HepG2 (cell line): Measurements from ENCODE around the gene WWC1. TPM values are rescaled to one million over a fixed set of nuclear protein-coding genes. Genes with fewer than 3 reads are reported as not detected.

Experiments
- ATAC-seq: fragments of 200-7000 bp; cut with Tn5 transposase; 3 replicates; pipeline ENCODE4 v1.9.1; 2020; ENCODE audit warnings: mild to moderate bottlenecking, moderate library complexity
- BruUV-seq: library from RNA; stranded (reverse); fragments of 400-500 nt; replicated peaks from 2 replicates; lab custom pipeline; 2021; lab: Mats Ljungman, UMichigan
- CTCF ChIA-PET: fragments of 300-600 bp; formaldehyde crosslinking; extraction: SDS; loops from one replicate; lab custom pipeline; 2021; ENCODE audit warnings: low total read pairs, inconsistent platforms, low intra/inter-chr PET ratio; lab: Yijun Ruan, JAX
- POLR2A ChIA-PET: fragments of 350-600 bp; sonication (Branson Sonifier 250); formaldehyde crosslinking; loops from one replicate; lab custom pipeline; 2020; ENCODE audit warnings: antibody characterized with exemption, inconsistent platforms; lab: Yijun Ruan, JAX
- DNase-seq: peaks from one replicate; pipeline ENCODE4 v3.0.0-alpha.2; 2015; ENCODE audit warnings: low spot score
- FAIRE-seq: peaks from 3 replicates; lab custom pipeline; 2011; peaks lifted over from hg19 to GRCh38; lab: Jason Lieb, UNC
- H2AFZ ChIP-seq: one replicate; pipeline ENCODE4 v1.6.1; 2011; ENCODE audit warnings: low read length, inconsistent platforms
- H3K27ac ChIP-seq: fragments of 300-600 bp; 3 replicates; pipeline ENCODE4 v1.8.0; 2011; ENCODE audit warnings: mixed run types, mild to moderate bottlenecking, mixed read lengths, low read length, inconsistent platforms; ENCODE audit not compliant: insufficient read depth; ENCODE audit errors: extremely low read length
- H3K27me3 ChIP-seq, 2 experiments: fragments of 200-600 bp in 1 of 2; 2 replicates in 1 of 2; 3 replicates in 1 of 2; pipeline versions ENCODE4 v1.6.0 to v1.8.0; 2011; ENCODE audit warnings: low read length in 2 of 2, mild to moderate bottlenecking in 2 of 2, moderate library complexity in 2 of 2, inconsistent platforms in 1 of 2; ENCODE audit not compliant: insufficient read depth in 2 of 2, control insufficient read depth in 1 of 2
- H3K36me3 ChIP-seq, 2 experiments: fragments of 200-600 bp in 1 of 2; replicated peaks in 1 of 2; 2 replicates in 1 of 2; 3 replicates in 1 of 2; pipeline versions ENCODE4 v1.5.1 to v1.8.0; 2011; ENCODE audit warnings: low read length in 2 of 2, inconsistent platforms in 1 of 2; ENCODE audit not compliant: insufficient read depth in 2 of 2, control insufficient read depth in 1 of 2
- H3K4me1 ChIP-seq: 2 replicates; pipeline ENCODE4 v1.5.1; 2012; ENCODE audit warnings: low read length, inconsistent platforms; ENCODE audit not compliant: insufficient read depth
- H3K4me2 ChIP-seq: 2 replicates; pipeline ENCODE4 v1.6.0; 2011; ENCODE audit warnings: low read depth, low read length, inconsistent platforms
- H3K4me3 ChIP-seq, 3 experiments: fragments of 200-600 bp in 1 of 3; sonication (generic), shearing (Covaris generic) in 1 of 3; replicated peaks in 1 of 3; 2 replicates each; pipeline ENCODE4 v1.5.1; 2011 to 2016; ENCODE audit warnings: low read length in 3 of 3, inconsistent platforms in 2 of 3, low read depth in 2 of 3, mild to moderate bottlenecking in 2 of 3, control low read depth in 1 of 3, mixed read lengths in 1 of 3; ENCODE audit not compliant: insufficient read depth in 1 of 3
- H3K79me2 ChIP-seq: one replicate; pipeline ENCODE4 v1.6.1; 2011; ENCODE audit warnings: low read length, inconsistent platforms; ENCODE audit not compliant: insufficient read depth
- H3K9ac ChIP-seq: 2 replicates; pipeline ENCODE4 v1.6.0; 2011; ENCODE audit warnings: mild to moderate bottlenecking, low read depth, low read length, inconsistent platforms; ENCODE audit not compliant: insufficient read depth
- H3K9me3 ChIP-seq: 2 replicates; pipeline ENCODE4 v1.5.1; 2012; ENCODE audit warnings: mild to moderate bottlenecking, low read length
- H4K20me1 ChIP-seq: 2 replicates; pipeline ENCODE4 v1.6.0; 2011; ENCODE audit warnings: inconsistent platforms, mild to moderate bottlenecking, low read length, moderate library complexity; ENCODE audit not compliant: insufficient read depth
- HNF4G ChIP-seq, 2 experiments: sonication (generic) in 1 of 2; formaldehyde crosslinking in 1 of 2; IDR thresholded peaks; 2 replicates each; pipeline versions ENCODE4 v1.4.0 to v1.6.1; 2011 to 2020; ENCODE audit warnings: borderline replicate concordance in 2 of 2, low read depth in 2 of 2, mild to moderate bottlenecking in 2 of 2, low read length in 1 of 2, missing genetic modification reagents in 1 of 2, moderate library complexity in 1 of 2
- ZMAT3 ChIP-seq: sonication (generic); formaldehyde crosslinking; conservative IDR thresholded peaks from 2 replicates; pipeline ENCODE4 v1.7.0; 2021; ENCODE audit warnings: missing genetic modification reagents
- ZMYM3 ChIP-seq: sonication (generic); formaldehyde crosslinking; IDR thresholded peaks from 2 replicates; pipeline ENCODE4 v1.5.1; 2020; ENCODE audit warnings: mild to moderate bottlenecking, missing genetic modification reagents
- ZNF251 ChIP-seq: sonication (generic); formaldehyde crosslinking; IDR thresholded peaks from 2 replicates; pipeline ENCODE4 v1.9.0; 2021; ENCODE audit warnings: mild to moderate bottlenecking, missing genetic modification reagents
- ZNF484 ChIP-seq: sonication (generic); formaldehyde crosslinking; IDR thresholded peaks from 2 replicates; pipeline ENCODE4 v1.5.1; 2020; ENCODE audit warnings: mild to moderate bottlenecking, low read depth, missing genetic modification reagents, borderline replicate concordance
- ZNF768 ChIP-seq: sonication (generic); formaldehyde crosslinking; IDR thresholded peaks from 2 replicates; pipeline ENCODE4 v1.4.0; 2020; ENCODE audit warnings: missing genetic modification reagents
- WGBS: methylation state at CpG from one replicate; pipeline ENCODE4 v1.1.6; 2017; ENCODE audit warnings: low lambda C conversion rate; 5-methylcytosine and 5-hydroxymethylcytosine counted together
- in situ Hi-C: cut with HindIII; loops from 2 replicates; pipeline ENCODE4 v1.10.0; 2017; ENCODE audit warnings: low pct_unique_long_range_greater_than_20kb; ENCODE audit not compliant: extremely low pct_ligation_motif_present
- intact Hi-C: fragments of 100-400 bp; cut with micrococcal nuclease; formaldehyde crosslinking; loops from one replicate; pipeline ENCODE4 v1.10.0; 2022; ENCODE audit not compliant: unreplicated experiment
- polyA plus RNA-seq, 8 experiments: library from polyadenylated mRNA; depleted of rRNA in 3 of 8; stranded (reverse) in 7 of 8; unstranded in 1 of 8; fragments of >200 nt; fragmentation: Illumina TruSeq in 4 of 8; extraction: Trizol in 4 of 8; gene quantifications; 2 replicates each; pipeline versions ENCODE4 v1.2.1 to v1.2.3, GENCODE V29; 2011 to 2016; ENCODE audit warnings: low read depth in 4 of 8, missing spikeins in 1 of 8, mixed read lengths in 1 of 8; ENCODE audit not compliant: insufficient read depth in 1 of 8
- total RNA-seq, 5 experiments: library from RNA; depleted of rRNA; stranded (reverse); fragments of >200 nt; fragmentation: Illumina TruSeq; extraction: Trizol; gene quantifications; 2 replicates each; pipeline ENCODE4 v1.2.3, GENCODE V29; 2016; ENCODE audit warnings: low read depth in 1 of 5
- TF ChIP-seq, protein P1 (sequence below): sonication (generic); formaldehyde crosslinking; IDR thresholded peaks from 2 replicates; pipeline ENCODE4 v1.4.0; 2020; ENCODE audit warnings: mild to moderate bottlenecking, missing genetic modification reagents
- TF ChIP-seq, protein P2 (sequence below): sonication (generic); formaldehyde crosslinking; IDR thresholded peaks from 2 replicates; pipeline ENCODE4 v1.8.1; 2023; ENCODE audit warnings: missing genetic modification reagents, inconsistent platforms, borderline replicate concordance
- TF ChIP-seq, protein P3 (sequence below): sonication (generic); formaldehyde crosslinking; IDR thresholded peaks from 2 replicates; pipeline ENCODE4 v1.5.1; 2020; ENCODE audit warnings: mild to moderate bottlenecking, missing genetic modification reagents, moderate library complexity
- TF ChIP-seq, protein P4 (sequence below): sonication (generic); formaldehyde crosslinking; IDR thresholded peaks from 2 replicates; pipeline ENCODE4; 2020; ENCODE audit warnings: missing genetic modification reagents, mild to moderate bottlenecking, borderline replicate concordance

The WWC1 gene
- total and polyA plus RNA-seq, 2 of the 13 experiments (the other 11 are each of a cell fraction or from before 2014, with no cell fraction given): 8.3 to 17.9 TPM

GRCh38 chr5:168317096-168317520 is 25.7 kb downstream of the WWC1 start:
- H3K4me3 ChIP-seq: no peak overlapping the region
- no peak for TF ChIP-seq ZMAT3 (CRISPR knock-in tag)
- TF ChIP-seq, protein P1, sequence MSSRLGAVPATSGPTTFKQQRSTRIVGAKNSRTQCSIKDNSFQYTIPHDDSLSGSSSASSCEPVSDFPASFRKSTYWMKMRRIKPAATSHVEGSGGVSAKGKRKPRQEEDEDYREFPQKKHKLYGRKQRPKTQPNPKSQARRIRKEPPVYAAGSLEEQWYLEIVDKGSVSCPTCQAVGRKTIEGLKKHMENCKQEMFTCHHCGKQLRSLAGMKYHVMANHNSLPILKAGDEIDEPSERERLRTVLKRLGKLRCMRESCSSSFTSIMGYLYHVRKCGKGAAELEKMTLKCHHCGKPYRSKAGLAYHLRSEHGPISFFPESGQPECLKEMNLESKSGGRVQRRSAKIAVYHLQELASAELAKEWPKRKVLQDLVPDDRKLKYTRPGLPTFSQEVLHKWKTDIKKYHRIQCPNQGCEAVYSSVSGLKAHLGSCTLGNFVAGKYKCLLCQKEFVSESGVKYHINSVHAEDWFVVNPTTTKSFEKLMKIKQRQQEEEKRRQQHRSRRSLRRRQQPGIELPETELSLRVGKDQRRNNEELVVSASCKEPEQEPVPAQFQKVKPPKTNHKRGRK: no peak
- TF ChIP-seq, protein P2, sequence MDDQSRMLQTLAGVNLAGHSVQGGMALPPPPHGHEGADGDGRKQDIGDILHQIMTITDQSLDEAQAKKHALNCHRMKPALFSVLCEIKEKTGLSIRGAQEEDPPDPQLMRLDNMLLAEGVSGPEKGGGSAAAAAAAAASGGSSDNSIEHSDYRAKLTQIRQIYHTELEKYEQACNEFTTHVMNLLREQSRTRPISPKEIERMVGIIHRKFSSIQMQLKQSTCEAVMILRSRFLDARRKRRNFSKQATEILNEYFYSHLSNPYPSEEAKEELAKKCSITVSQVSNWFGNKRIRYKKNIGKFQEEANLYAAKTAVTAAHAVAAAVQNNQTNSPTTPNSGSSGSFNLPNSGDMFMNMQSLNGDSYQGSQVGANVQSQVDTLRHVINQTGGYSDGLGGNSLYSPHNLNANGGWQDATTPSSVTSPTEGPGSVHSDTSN (CRISPR knock-in tag): no peak
- TF ChIP-seq, protein P3, sequence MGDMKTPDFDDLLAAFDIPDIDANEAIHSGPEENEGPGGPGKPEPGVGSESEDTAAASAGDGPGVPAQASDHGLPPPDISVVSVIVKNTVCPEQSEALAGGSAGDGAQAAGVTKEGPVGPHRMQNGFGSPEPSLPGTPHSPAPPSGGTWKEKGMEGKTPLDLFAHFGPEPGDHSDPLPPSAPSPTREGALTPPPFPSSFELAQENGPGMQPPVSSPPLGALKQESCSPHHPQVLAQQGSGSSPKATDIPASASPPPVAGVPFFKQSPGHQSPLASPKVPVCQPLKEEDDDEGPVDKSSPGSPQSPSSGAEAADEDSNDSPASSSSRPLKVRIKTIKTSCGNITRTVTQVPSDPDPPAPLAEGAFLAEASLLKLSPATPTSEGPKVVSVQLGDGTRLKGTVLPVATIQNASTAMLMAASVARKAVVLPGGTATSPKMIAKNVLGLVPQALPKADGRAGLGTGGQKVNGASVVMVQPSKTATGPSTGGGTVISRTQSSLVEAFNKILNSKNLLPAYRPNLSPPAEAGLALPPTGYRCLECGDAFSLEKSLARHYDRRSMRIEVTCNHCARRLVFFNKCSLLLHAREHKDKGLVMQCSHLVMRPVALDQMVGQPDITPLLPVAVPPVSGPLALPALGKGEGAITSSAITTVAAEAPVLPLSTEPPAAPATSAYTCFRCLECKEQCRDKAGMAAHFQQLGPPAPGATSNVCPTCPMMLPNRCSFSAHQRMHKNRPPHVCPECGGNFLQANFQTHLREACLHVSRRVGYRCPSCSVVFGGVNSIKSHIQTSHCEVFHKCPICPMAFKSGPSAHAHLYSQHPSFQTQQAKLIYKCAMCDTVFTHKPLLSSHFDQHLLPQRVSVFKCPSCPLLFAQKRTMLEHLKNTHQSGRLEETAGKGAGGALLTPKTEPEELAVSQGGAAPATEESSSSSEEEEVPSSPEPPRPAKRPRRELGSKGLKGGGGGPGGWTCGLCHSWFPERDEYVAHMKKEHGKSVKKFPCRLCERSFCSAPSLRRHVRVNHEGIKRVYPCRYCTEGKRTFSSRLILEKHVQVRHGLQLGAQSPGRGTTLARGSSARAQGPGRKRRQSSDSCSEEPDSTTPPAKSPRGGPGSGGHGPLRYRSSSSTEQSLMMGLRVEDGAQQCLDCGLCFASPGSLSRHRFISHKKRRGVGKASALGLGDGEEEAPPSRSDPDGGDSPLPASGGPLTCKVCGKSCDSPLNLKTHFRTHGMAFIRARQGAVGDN (CRISPR knock-in tag): peak; percentile 18; the same call in 1 of the 2 replicates
- TF ChIP-seq ZNF484 (CRISPR knock-in tag): no peak
- peak; percentile 99 for TF ChIP-seq ZNF768 (CRISPR knock-in tag)
- no peak for TF ChIP-seq ZNF251 (CRISPR knock-in tag)
- peak; percentile 59 for TF ChIP-seq ZMYM3
- TF ChIP-seq, protein P4, sequence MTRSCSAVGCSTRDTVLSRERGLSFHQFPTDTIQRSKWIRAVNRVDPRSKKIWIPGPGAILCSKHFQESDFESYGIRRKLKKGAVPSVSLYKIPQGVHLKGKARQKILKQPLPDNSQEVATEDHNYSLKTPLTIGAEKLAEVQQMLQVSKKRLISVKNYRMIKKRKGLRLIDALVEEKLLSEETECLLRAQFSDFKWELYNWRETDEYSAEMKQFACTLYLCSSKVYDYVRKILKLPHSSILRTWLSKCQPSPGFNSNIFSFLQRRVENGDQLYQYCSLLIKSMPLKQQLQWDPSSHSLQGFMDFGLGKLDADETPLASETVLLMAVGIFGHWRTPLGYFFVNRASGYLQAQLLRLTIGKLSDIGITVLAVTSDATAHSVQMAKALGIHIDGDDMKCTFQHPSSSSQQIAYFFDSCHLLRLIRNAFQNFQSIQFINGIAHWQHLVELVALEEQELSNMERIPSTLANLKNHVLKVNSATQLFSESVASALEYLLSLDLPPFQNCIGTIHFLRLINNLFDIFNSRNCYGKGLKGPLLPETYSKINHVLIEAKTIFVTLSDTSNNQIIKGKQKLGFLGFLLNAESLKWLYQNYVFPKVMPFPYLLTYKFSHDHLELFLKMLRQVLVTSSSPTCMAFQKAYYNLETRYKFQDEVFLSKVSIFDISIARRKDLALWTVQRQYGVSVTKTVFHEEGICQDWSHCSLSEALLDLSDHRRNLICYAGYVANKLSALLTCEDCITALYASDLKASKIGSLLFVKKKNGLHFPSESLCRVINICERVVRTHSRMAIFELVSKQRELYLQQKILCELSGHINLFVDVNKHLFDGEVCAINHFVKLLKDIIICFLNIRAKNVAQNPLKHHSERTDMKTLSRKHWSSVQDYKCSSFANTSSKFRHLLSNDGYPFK (CRISPR knock-in tag): no peak
- TF ChIP-seq HNF4G (IDR thresholded peaks at IDR 0.05; ENCODE audit: borderline replicate concordance, low read depth, low read length): no peak
- TF ChIP-seq HNF4G (CRISPR knock-in tag; IDR thresholded peaks at IDR 0.05; ENCODE audit: borderline replicate concordance, low read depth): no peak
- DNase-seq (no peak), FAIRE-seq (no peak), ATAC-seq (no peak)
- intact Hi-C loops (no loop called here), in situ Hi-C loops (no loop called here)
- WGBS: 86% methylated on average over 7 of the region's 8 CpGs
- no peaks in the 10 kb centered on the region for H3K9me3 ChIP-seq
- peak overlapping the region; percentile 20; the same call in 1 of the 2 replicates for H3K9ac ChIP-seq
- no peaks in the 10 kb centered on the region for H3K27me3 ChIP-seq
- BruUV-seq: TSS peak; percentile 49
- no peaks in the 10 kb centered on the region for H4K20me1 ChIP-seq
- ChIA-PET POLR2A (interaction anchor here (1.6 to 4.2 kb wide), 5 partner anchors 12 to 45 kb away, joined by 4 to 44 read pairs (median 23); partner anchors contain the start of gene WWC1), CTCF (no interaction called here)
- H3K36me3 ChIP-seq: no peaks in the 10 kb centered on the region
- H2AFZ ChIP-seq: no peak overlapping the region
- peak overlapping the region; percentile 8; the same call in 1 of the 2 replicates for H3K4me2 ChIP-seq
- H3K79me2 ChIP-seq: peaks cover 15% of the 10 kb centered on the region
- peak overlapping the region; percentile 41 for H3K27ac ChIP-seq
- H3K4me1 ChIP-seq: peaks cover 65% of the 10 kb centered on the region
